HepG2 (cell line): Measurements from ENCODE around the gene RAPGEF2. TPM values are rescaled to one million over a fixed set of nuclear protein-coding genes. Genes with fewer than 3 reads are reported as not detected.

Source experiments
- ATAC-seq: fragments of 200-7000 bp; cut with Tn5 transposase; 3 replicates; pipeline ENCODE4 v1.9.1; 2020; ENCODE audit warnings: mild to moderate bottlenecking, moderate library complexity
- BruUV-seq: library from RNA; stranded (reverse); fragments of 400-500 nt; replicated peaks from 2 replicates; lab custom pipeline; 2021; lab: Mats Ljungman, UMichigan
- CTCF ChIA-PET: fragments of 300-600 bp; formaldehyde crosslinking; extraction: SDS; loops from one replicate; lab custom pipeline; 2021; ENCODE audit warnings: low total read pairs, inconsistent platforms, low intra/inter-chr PET ratio; lab: Yijun Ruan, JAX
- POLR2A ChIA-PET: fragments of 350-600 bp; sonication (Branson Sonifier 250); formaldehyde crosslinking; loops from one replicate; lab custom pipeline; 2020; ENCODE audit warnings: antibody characterized with exemption, inconsistent platforms; lab: Yijun Ruan, JAX
- DNase-seq: peaks from one replicate; pipeline ENCODE4 v3.0.0-alpha.2; 2015; ENCODE audit warnings: low spot score
- FAIRE-seq: peaks from 3 replicates; lab custom pipeline; 2011; peaks lifted over from hg19 to GRCh38; lab: Jason Lieb, UNC
- H2AFZ ChIP-seq: one replicate; pipeline ENCODE4 v1.6.1; 2011; ENCODE audit warnings: low read length, inconsistent platforms
- H3K27ac ChIP-seq: fragments of 300-600 bp; 3 replicates; pipeline ENCODE4 v1.8.0; 2011; ENCODE audit warnings: mixed run types, mild to moderate bottlenecking, mixed read lengths, low read length, inconsistent platforms; ENCODE audit not compliant: insufficient read depth; ENCODE audit errors: extremely low read length
- H3K27me3 ChIP-seq, 2 experiments: fragments of 200-600 bp in 1 of 2; 2 replicates in 1 of 2; 3 replicates in 1 of 2; pipeline versions ENCODE4 v1.6.0 to v1.8.0; 2011; ENCODE audit warnings: low read length in 2 of 2, mild to moderate bottlenecking in 2 of 2, moderate library complexity in 2 of 2, inconsistent platforms in 1 of 2; ENCODE audit not compliant: insufficient read depth in 2 of 2, control insufficient read depth in 1 of 2
- H3K36me3 ChIP-seq, 2 experiments: fragments of 200-600 bp in 1 of 2; replicated peaks in 1 of 2; 2 replicates in 1 of 2; 3 replicates in 1 of 2; pipeline versions ENCODE4 v1.5.1 to v1.8.0; 2011; ENCODE audit warnings: low read length in 2 of 2, inconsistent platforms in 1 of 2; ENCODE audit not compliant: insufficient read depth in 2 of 2, control insufficient read depth in 1 of 2
- H3K4me1 ChIP-seq: 2 replicates; pipeline ENCODE4 v1.5.1; 2012; ENCODE audit warnings: low read length, inconsistent platforms; ENCODE audit not compliant: insufficient read depth
- H3K4me2 ChIP-seq: 2 replicates; pipeline ENCODE4 v1.6.0; 2011; ENCODE audit warnings: low read depth, low read length, inconsistent platforms
- H3K4me3 ChIP-seq, 3 experiments: fragments of 200-600 bp in 1 of 3; sonication (generic), shearing (Covaris generic) in 1 of 3; replicated peaks in 1 of 3; 2 replicates each; pipeline ENCODE4 v1.5.1; 2011 to 2016; ENCODE audit warnings: low read length in 3 of 3, inconsistent platforms in 2 of 3, low read depth in 2 of 3, mild to moderate bottlenecking in 2 of 3, control low read depth in 1 of 3, mixed read lengths in 1 of 3; ENCODE audit not compliant: insufficient read depth in 1 of 3
- H3K79me2 ChIP-seq: one replicate; pipeline ENCODE4 v1.6.1; 2011; ENCODE audit warnings: low read length, inconsistent platforms; ENCODE audit not compliant: insufficient read depth
- H3K9ac ChIP-seq: 2 replicates; pipeline ENCODE4 v1.6.0; 2011; ENCODE audit warnings: mild to moderate bottlenecking, low read depth, low read length, inconsistent platforms; ENCODE audit not compliant: insufficient read depth
- H3K9me3 ChIP-seq: 2 replicates; pipeline ENCODE4 v1.5.1; 2012; ENCODE audit warnings: mild to moderate bottlenecking, low read length
- H4K20me1 ChIP-seq: 2 replicates; pipeline ENCODE4 v1.6.0; 2011; ENCODE audit warnings: inconsistent platforms, mild to moderate bottlenecking, low read length, moderate library complexity; ENCODE audit not compliant: insufficient read depth
- GATA4 ChIP-seq: sonication (generic); IDR thresholded peaks from 2 replicates; pipeline ENCODE4 v1.6.1; 2016; ENCODE audit warnings: antibody characterized with exemption, low read depth, borderline replicate concordance
- HMG20B ChIP-seq: conservative IDR thresholded peaks from 2 replicates; pipeline ENCODE4 v1.6.1; 2016; ENCODE audit warnings: missing genetic modification reagents, missing compliant biosample characterization
- HOMEZ ChIP-seq: IDR thresholded peaks from 2 replicates; pipeline ENCODE4 v1.6.1; 2016; ENCODE audit warnings: low read depth
- RFX3 ChIP-seq: IDR thresholded peaks from 2 replicates; pipeline ENCODE4 v1.6.1; 2016; ENCODE audit warnings: missing biosample characterization, missing genetic modification reagents
- ZNF343 ChIP-seq: sonication (generic); formaldehyde crosslinking; IDR thresholded peaks from 2 replicates; pipeline ENCODE4 v1.4.0; 2020; ENCODE audit warnings: mild to moderate bottlenecking, missing genetic modification reagents
- ZNF724P ChIP-seq: sonication (generic); formaldehyde crosslinking; IDR thresholded peaks from 2 replicates; pipeline ENCODE4 v1.8.0; 2022; ENCODE audit warnings: missing genetic modification reagents, borderline replicate concordance
- WGBS: methylation state at CpG from one replicate; pipeline ENCODE4 v1.1.6; 2017; ENCODE audit warnings: low lambda C conversion rate; 5-methylcytosine and 5-hydroxymethylcytosine counted together
- in situ Hi-C: cut with HindIII; loops from 2 replicates; pipeline ENCODE4 v1.10.0; 2017; ENCODE audit warnings: low pct_unique_long_range_greater_than_20kb; ENCODE audit not compliant: extremely low pct_ligation_motif_present
- intact Hi-C: fragments of 100-400 bp; cut with micrococcal nuclease; formaldehyde crosslinking; loops from one replicate; pipeline ENCODE4 v1.10.0; 2022; ENCODE audit not compliant: unreplicated experiment
- polyA plus RNA-seq, 8 experiments: library from polyadenylated mRNA; depleted of rRNA in 3 of 8; stranded (reverse) in 7 of 8; unstranded in 1 of 8; fragments of >200 nt; fragmentation: Illumina TruSeq in 4 of 8; extraction: Trizol in 4 of 8; gene quantifications; 2 replicates each; pipeline versions ENCODE4 v1.2.1 to v1.2.3, GENCODE V29; 2011 to 2016; ENCODE audit warnings: low read depth in 4 of 8, missing spikeins in 1 of 8, mixed read lengths in 1 of 8; ENCODE audit not compliant: insufficient read depth in 1 of 8
- total RNA-seq, 5 experiments: library from RNA; depleted of rRNA; stranded (reverse); fragments of >200 nt; fragmentation: Illumina TruSeq; extraction: Trizol; gene quantifications; 2 replicates each; pipeline ENCODE4 v1.2.3, GENCODE V29; 2016; ENCODE audit warnings: low read depth in 1 of 5
- TF ChIP-seq, protein P1 (sequence below): sonication (generic); formaldehyde crosslinking; IDR thresholded peaks from 2 replicates; pipeline ENCODE4 v1.5.1; 2020; ENCODE audit warnings: missing genetic modification reagents, mild to moderate bottlenecking, borderline replicate concordance
- TF ChIP-seq, protein P2 (sequence below): sonication (generic); formaldehyde crosslinking; IDR thresholded peaks from 2 replicates; pipeline ENCODE4 v1.4.0; 2020; ENCODE audit warnings: mild to moderate bottlenecking, missing genetic modification reagents, borderline replicate concordance
- TF ChIP-seq, protein P3 (sequence below): sonication (generic); formaldehyde crosslinking; IDR thresholded peaks from 2 replicates; pipeline ENCODE4 v1.4.0; 2020; ENCODE audit warnings: low read depth, mild to moderate bottlenecking, missing genetic modification reagents
- TF ChIP-seq, protein P4 (sequence below): sonication (generic); formaldehyde crosslinking; IDR thresholded peaks from 2 replicates; pipeline ENCODE4 v1.4.0; 2020; ENCODE audit warnings: missing genetic modification reagents

RAPGEF2 gene
- total and polyA plus RNA-seq, 2 of the 13 experiments (the other 11 are each of a cell fraction or from before 2014, with no cell fraction given): 19.2 to 23.0 TPM

DNA sequence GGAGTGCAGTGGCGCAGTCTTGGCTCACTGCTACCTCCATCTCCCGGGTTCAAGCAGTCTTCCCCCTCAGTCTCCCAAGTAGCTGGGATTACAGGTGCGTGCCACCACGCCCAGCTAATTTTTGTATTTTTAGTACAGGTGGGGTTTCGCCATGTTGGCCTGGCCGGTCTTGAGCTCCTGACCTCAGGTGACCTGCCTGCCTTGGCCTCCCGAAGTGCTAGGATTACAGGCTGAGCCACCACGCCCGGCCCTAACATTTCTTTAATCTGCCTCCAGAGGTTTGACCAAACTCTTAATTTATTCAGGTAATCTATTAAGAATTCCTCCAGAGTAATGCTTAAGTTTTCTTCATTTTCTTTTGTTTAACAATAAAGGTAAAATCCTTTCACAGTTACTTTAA is 171.0 kb downstream of the RAPGEF2 start (continued):
- TF ChIP-seq, protein P1, sequence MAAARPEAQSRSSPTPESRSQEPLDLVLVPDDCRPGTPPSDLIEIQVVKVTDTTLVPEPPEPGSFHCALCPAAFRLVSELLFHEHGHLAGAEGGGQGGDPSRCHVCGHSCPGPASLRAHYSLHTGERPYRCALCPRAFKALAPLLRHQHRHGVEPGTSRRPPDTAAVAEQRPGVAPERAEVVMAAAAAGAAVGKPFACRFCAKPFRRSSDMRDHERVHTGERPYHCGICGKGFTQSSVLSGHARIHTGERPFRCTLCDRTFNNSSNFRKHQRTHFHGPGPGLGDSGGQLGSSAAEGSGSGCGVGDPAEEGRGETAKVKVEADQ (CRISPR knock-in tag): no peak
- TF ChIP-seq, protein P2, sequence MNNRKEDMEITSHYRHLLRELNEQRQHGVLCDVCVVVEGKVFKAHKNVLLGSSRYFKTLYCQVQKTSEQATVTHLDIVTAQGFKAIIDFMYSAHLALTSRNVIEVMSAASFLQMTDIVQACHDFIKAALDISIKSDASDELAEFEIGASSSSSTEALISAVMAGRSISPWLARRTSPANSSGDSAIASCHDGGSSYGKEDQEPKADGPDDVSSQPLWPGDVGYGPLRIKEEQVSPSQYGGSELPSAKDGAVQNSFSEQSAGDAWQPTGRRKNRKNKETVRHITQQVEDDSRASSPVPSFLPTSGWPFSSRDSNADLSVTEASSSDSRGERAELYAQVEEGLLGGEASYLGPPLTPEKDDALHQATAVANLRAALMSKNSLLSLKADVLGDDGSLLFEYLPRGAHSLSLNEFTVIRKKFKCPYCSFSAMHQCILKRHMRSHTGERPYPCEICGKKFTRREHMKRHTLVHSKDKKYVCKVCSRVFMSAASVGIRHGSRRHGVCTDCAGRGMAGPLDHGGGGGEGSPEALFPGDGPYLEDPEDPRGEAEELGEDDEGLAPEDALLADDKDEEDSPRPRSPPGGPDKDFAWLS (CRISPR knock-in tag): no peak
- TF ChIP-seq, protein P3, sequence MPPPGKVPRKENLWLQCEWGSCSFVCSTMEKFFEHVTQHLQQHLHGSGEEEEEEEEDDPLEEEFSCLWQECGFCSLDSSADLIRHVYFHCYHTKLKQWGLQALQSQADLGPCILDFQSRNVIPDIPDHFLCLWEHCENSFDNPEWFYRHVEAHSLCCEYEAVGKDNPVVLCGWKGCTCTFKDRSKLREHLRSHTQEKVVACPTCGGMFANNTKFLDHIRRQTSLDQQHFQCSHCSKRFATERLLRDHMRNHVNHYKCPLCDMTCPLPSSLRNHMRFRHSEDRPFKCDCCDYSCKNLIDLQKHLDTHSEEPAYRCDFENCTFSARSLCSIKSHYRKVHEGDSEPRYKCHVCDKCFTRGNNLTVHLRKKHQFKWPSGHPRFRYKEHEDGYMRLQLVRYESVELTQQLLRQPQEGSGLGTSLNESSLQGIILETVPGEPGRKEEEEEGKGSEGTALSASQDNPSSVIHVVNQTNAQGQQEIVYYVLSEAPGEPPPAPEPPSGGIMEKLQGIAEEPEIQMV (CRISPR knock-in tag): no peak
- no peak for TF ChIP-seq HMG20B (CRISPR knock-in tag)

GRCh38 chr4:159278399-159278798 is 175.5 kb downstream of the RAPGEF2 start:
- intact Hi-C loops: no loop called here
- POLR2A ChIA-PET: no interaction called here
- no peaks in the 10 kb centered on the region for H3K79me2 ChIP-seq
- no peak overlapping the region for H3K4me3 ChIP-seq
- no TSS peak for BruUV-seq
- no peak overlapping the region for H3K27ac ChIP-seq
- 96% methylated on average over 5 of the region's 5 CpGs for WGBS
- H2AFZ ChIP-seq: no peak overlapping the region
- no peaks in the 10 kb centered on the region for H3K27me3 ChIP-seq
- FAIRE-seq (no peak), DNase-seq (no peak), ATAC-seq (no peak)
- H4K20me1 ChIP-seq: no peaks in the 10 kb centered on the region
- no peak for TF ChIP-seq ZNF343
- TF ChIP-seq, protein P4, sequence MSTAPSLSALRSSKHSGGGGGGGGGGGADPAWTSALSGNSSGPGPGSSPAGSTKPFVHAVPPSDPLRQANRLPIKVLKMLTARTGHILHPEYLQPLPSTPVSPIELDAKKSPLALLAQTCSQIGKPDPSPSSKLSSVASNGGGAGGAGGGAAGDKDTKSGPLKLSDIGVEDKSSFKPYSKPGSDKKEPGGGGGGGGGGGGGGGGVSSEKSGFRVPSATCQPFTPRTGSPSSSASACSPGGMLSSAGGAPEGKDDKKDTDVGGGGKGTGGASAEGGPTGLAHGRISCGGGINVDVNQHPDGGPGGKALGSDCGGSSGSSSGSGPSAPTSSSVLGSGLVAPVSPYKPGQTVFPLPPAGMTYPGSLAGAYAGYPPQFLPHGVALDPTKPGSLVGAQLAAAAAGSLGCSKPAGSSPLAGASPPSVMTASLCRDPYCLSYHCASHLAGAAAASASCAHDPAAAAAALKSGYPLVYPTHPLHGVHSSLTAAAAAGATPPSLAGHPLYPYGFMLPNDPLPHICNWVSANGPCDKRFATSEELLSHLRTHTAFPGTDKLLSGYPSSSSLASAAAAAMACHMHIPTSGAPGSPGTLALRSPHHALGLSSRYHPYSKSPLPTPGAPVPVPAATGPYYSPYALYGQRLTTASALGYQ (CRISPR knock-in tag): no peak
- no peak for TF ChIP-seq GATA4
- TF ChIP-seq HOMEZ (CRISPR knock-in tag): 0 out of 2 replicates have a peak, but pooled peaks have one; percentile 25
- no peak for TF ChIP-seq RFX3
- no peak for TF ChIP-seq ZNF724P (CRISPR knock-in tag)
- CTCF ChIA-PET: no interaction called here
- peaks cover 52% of the 10 kb centered on the region for H3K4me1 ChIP-seq
- H3K9me3 ChIP-seq: no peaks in the 10 kb centered on the region
- no peak overlapping the region for H3K4me2 ChIP-seq
- in situ Hi-C loops: no loop called here
- no peaks in the 10 kb centered on the region for H3K36me3 ChIP-seq
- no peak overlapping the region for H3K9ac ChIP-seq
